Measurements from ENCODE around the gene OR2D3. TPM values are rescaled to one million over a fixed set of nuclear protein-coding genes. Genes with fewer than 3 reads are reported as not detected.

OR2D3 gene
- total and polyA plus RNA-seq, 11 donors: not detected

DNA sequence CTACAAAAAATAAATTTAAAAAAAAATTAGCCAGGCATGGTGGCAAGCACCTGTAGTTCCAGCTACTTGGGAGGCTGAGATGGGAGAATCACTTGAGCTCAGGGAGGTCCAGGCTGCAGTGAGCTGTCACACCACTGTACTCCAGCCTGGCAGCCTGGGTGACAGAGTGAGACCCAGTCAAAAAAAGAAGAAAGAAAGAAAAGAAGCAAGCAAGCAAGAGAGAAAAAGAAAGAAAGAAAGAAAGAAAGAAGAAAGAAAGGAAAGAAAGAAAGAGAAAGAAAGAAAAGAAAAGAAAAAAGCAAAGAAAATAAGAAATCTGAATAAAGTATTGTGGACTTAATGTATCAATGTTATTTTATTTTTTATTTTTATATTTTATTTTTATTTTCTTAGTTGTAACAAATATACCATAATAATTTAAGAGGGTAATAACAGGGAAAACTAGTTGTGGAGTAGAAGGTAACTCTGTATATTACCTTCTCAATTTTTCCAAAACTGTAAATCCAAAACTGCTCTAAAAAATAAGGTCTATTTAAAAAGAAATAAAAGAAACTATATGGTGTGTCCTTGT is 4.3 kb downstream of the OR2D3 start:
- intact Hi-C loops (cut with DNase I): no loop called here
- Histone ChIP-seq H3K27ac (no peak overlapping the region), H3K4me3 (no peak overlapping the region), H3K27me3 (peaks cover 0 to 24% (median 0%) of the 10 kb centered on the region in 9 donors), H3K36me3 (no peaks in the 10 kb centered on the region), H3K4me1 (peaks cover 0 to 12% (median 5%) of the 10 kb centered on the region in 12 donors), H3K9me3 (no peaks in the 10 kb centered on the region)
- ATAC-seq: no peak
- TF ChIP-seq POLR2A (IDR thresholded peaks at IDR 0.05): no peak
- TF ChIP-seq, protein P1, sequence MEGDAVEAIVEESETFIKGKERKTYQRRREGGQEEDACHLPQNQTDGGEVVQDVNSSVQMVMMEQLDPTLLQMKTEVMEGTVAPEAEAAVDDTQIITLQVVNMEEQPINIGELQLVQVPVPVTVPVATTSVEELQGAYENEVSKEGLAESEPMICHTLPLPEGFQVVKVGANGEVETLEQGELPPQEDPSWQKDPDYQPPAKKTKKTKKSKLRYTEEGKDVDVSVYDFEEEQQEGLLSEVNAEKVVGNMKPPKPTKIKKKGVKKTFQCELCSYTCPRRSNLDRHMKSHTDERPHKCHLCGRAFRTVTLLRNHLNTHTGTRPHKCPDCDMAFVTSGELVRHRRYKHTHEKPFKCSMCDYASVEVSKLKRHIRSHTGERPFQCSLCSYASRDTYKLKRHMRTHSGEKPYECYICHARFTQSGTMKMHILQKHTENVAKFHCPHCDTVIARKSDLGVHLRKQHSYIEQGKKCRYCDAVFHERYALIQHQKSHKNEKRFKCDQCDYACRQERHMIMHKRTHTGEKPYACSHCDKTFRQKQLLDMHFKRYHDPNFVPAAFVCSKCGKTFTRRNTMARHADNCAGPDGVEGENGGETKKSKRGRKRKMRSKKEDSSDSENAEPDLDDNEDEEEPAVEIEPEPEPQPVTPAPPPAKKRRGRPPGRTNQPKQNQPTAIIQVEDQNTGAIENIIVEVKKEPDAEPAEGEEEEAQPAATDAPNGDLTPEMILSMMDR (IDR thresholded peaks at IDR 0.05): no peak
- no peak for DNase-seq

DNA sequence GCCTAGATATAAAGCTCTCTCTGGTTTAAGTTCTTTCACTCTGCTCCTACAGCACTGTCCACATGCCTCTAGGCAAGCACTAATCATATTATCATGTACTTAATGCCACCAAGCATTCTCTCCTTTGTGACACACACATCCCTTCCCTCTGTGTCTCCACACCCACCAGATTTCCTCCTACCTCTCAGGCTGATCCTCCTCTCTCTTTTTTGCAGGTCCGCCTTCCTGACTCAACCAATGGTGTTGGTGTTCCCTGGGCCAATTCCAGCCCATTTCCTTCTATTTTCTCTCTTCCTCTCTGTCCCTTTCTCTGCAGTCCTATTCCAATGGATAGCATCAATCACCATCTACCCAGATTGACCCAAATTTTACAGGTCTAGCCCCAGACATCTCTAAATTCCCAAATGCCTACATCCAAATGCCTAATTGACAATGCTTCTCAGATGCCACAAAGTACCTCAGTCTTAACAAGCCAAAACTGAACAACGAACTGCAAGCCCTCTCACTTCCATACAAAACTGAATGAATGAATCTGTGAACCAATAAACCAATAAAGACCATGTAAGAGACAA is 4.9 kb downstream of the OR2D3 start:
- TF ChIP-seq, protein P1 (IDR thresholded peaks at IDR 0.05): no peak
- no peak for TF ChIP-seq POLR2A (IDR thresholded peaks at IDR 0.05)
- Histone ChIP-seq H3K9me3 (no peaks in the 10 kb centered on the region), H3K27me3 (peaks cover 0 to 27% (median 0%) of the 10 kb centered on the region in 9 donors), H3K4me1 (peaks cover 0 to 12% (median 5%) of the 10 kb centered on the region in 12 donors), H3K36me3 (no peaks in the 10 kb centered on the region), H3K4me3 (peak overlapping the region in 9 of 12 donors; percentile 51 to 70 (median 60)), H3K27ac (peak overlapping the region in 5 of 12 donors; percentile 23 to 62 (median 33))
- intact Hi-C loops (cut with DNase I): no loop called here
- 51 to 58% (median 55%) methylated on average over 2 of the region's 2 CpGs for WGBS, 4 donors
- no peak for DNase-seq
- peak in 3 of 4 donors; percentile 32 to 47 (median 32) for ATAC-seq

DNA sequence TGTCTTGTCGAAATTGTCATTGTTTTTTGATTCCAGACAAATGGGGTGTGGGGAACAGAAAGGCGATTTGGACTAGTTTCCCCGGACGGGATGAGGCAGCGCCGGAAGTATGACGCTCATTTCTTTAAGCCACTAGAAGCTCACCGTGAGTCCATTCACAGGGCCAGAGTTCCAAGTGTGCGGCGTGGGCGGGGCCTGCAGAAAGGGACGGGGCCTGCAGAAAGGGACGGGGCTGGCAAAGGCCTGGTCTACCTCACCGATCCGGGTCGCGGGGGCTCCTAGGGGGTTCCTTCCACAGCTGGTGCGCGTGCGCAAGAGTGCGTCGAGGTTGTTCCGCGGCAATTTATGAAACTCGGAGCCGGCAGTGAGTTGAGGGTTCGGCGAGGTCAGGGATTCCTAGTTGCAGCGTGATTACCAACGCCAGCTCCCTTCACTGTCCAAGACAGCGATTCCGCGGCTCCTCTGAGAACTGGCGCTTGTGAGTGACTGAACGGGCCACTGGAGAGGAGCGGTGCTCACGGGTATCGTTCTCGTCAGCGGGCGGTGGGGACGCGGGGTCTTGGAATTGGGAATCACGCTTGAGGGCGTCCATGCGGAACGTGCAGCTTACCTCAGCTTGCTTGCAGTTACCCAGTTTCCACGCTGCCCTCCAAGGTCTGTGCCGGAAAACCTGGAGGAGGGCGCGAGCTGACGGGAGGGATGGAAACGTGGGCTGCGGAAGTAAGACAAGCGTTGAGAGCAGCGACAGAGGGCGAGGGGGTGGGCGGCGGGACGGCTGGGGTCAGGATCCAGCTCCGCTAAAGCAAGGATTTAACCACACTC is 5.6 kb downstream of the OR2D3 start, which contains the start of gene ZNF215:
Gene ZNF215, plus strand, starts transcription at position 219 of the 822 bp plus-strand sequence. CDS start 5,847 bp downstream, outside the sequence.
- WGBS, 4 donors: 1% methylated on average over 56 to 61 of the region's 61 CpGs
- peaks cover 0 to 12% (median 5%) of the 10 kb centered on the region in 12 donors for H3K4me1 ChIP-seq
- DNase-seq (peak; percentile 54 to 84 (median 64)), ATAC-seq (peak; percentile 55 to 96 (median 90))
- H3K27ac ChIP-seq: peak within 1 kb of the TSS in 8 of 12 donors; percentile 8 to 62 (median 32)
- no peaks in the 10 kb centered on the region for H3K9me3 ChIP-seq
- intact Hi-C loops (cut with DNase I): no loop called here
- peaks cover 0 to 27% (median 0%) of the 10 kb centered on the region in 9 donors for H3K27me3 ChIP-seq
- no peak for TF ChIP-seq POLR2A (IDR thresholded peaks at IDR 0.05)
- TF ChIP-seq, protein P1 (IDR thresholded peaks at IDR 0.05): no peak
- H3K36me3 ChIP-seq: no peaks in the 10 kb centered on the region
- peak within 1 kb of the TSS; percentile 23 to 70 (median 56) for H3K4me3 ChIP-seq
